ENCODE data around the gene CEP250.
A peak's percentile ranks its signal among the peaks of the same experiment; 100 is the strongest.
"Not testable (repeated sequence)": the region's sequence is repeated elsewhere in the genome, so short reads cannot be mapped to it uniquely, and the experiment has no call there.

The CEP250 gene

GRCh38 chr20:35496481-35496880, 41.1 kb downstream of the CEP250 start:
- no peak for DNase-seq

GRCh38 chr20:35497320-35497719, 41.9 kb downstream of the CEP250 start:
- DNase-seq = peak in 1 of 58 donors; percentile 35

GRCh38 chr20:35497780-35498189, 42.4 kb downstream of the CEP250 start:
- DNase-seq = peak in 51 of 58 donors; percentile 8 to 81 (median 56)

- no peak for DNase-seq
Observed at GRCh38 chr20:35499271-35499670, 43.9 kb downstream of the CEP250 start.

- DNase-seq = no peak
Observed at GRCh38 chr20:35502352-35502751, 47.0 kb downstream of the CEP250 start.

GRCh38 chr20:35503281-35503680, 47.9 kb downstream of the CEP250 start:
- no peak for DNase-seq

GRCh38 chr20:35503841-35504561, 48.6 kb downstream of the CEP250 start:
- DNase-seq = peak in 30 of 58 donors; percentile 5 to 48 (median 20)

GRCh38 chr20:35504751-35505150, 49.4 kb downstream of the CEP250 start:
- DNase-seq = no peak

GRCh38 chr20:35506179-35506578, 50.8 kb downstream of the CEP250 start:
- DNase-seq = no peak

- DNase-seq = peak in 1 of 58 donors; percentile 10
Observed at GRCh38 chr20:35506872-35507638, 51.7 kb downstream of the CEP250 start.

- DNase-seq = no peak
Observed at GRCh38 chr20:35508493-35509218, 53.3 kb downstream of the CEP250 start.

GRCh38 chr20:35510951-35511735, 55.7 kb downstream of the CEP250 start:
- DNase-seq = no peak

GRCh38 chr20:35511814-35512420, 56.5 kb downstream of the CEP250 start:
- peak in 22 of 58 donors; percentile 5 to 57 (median 18) for DNase-seq

GRCh38 chr20:35514371-35514932, 59.1 kb downstream of the CEP250 start:
- DNase-seq = no peak

GRCh38 chr20:35515341-35515740, 59.9 kb downstream of the CEP250 start:
- no peak for DNase-seq

- DNase-seq = no peak
Observed at GRCh38 chr20:35515949-35516645, 60.7 kb downstream of the CEP250 start.

GRCh38 chr20:35517125-35517524, 61.7 kb downstream of the CEP250 start:
- DNase-seq = no peak

- not testable (repeated sequence) for DNase-seq
Observed at GRCh38 chr20:35517767-35518166, 62.4 kb downstream of the CEP250 start.

- DNase-seq = no peak
Observed at GRCh38 chr20:35518955-35519354, 63.6 kb downstream of the CEP250 start.
